ENCODE results near the gene TBCK. TPM values are rescaled to one million over a fixed set of nuclear protein-coding genes. Genes with fewer than 3 reads are reported as not detected.

Gene TBCK
- total and polyA plus RNA-seq, 2 of the 8 experiments (the other 6 are each of a cell fraction or from before 2014, with no cell fraction given), result 10.2 to 18.7 TPM

- TF ChIP-seq GTF2F1 (IDR thresholded peaks at IDR 0.05; ENCODE audit: borderline replicate concordance, low read depth, low read length), result no peak
- no peak for TF ChIP-seq TAF7 (optimal IDR thresholded peaks at IDR 0.05; ENCODE audit: borderline replicate concordance, low read depth, low read length)
- TF ChIP-seq GABPA (IDR thresholded peaks at IDR 0.05; ENCODE audit: borderline replicate concordance, insufficient read depth, low read length), result no peak
- TF ChIP-seq CEBPB (IDR thresholded peaks at IDR 0.05; ENCODE audit: low read depth, low read length), result no peak
Measured at GRCh38 chr4:106344647-106344970, 28.6 kb upstream of the TBCK start (continued).
